GM12864 (cell line): ENCODE data around the gene NUP50.

Source experiments
- DNase-seq: peaks from one replicate; pipeline ENCODE4 v3.0.0-alpha.2; 2011; ENCODE audit warnings: low read depth
- H3K4me3 ChIP-seq: 2 replicates; pipeline ENCODE4 v1.5.1; 2011; ENCODE audit warnings: mild to moderate bottlenecking, low read depth, low read length, control low read depth
- CTCF ChIP-seq: IDR thresholded peaks from 2 replicates; pipeline ENCODE4 v1.5.1; 2011; ENCODE audit warnings: low read depth, mild to moderate bottlenecking, moderate library complexity, low read length, control low read depth, inconsistent platforms; ENCODE audit errors: missing control alignments

Gene NUP50

GRCh38 chr22:45194686-45195085 lies 31.0 kb downstream of the NUP50 start:
- H3K4me3 ChIP-seq, result no peak overlapping the region
- TF ChIP-seq CTCF, result no peak
- no peak for DNase-seq

- no peak overlapping the region for H3K4me3 ChIP-seq
- TF ChIP-seq CTCF, result no peak
- no peak for DNase-seq
These were observed 31.9 kb downstream of the NUP50 start for GRCh38 chr22:45195616-45196015.

GRCh38 chr22:45196308-45196707 lies 32.6 kb downstream of the NUP50 start:
- no peak overlapping the region for H3K4me3 ChIP-seq
- no peak for TF ChIP-seq CTCF
- DNase-seq, result no peak

- TF ChIP-seq CTCF, result no peak
- no peak overlapping the region for H3K4me3 ChIP-seq
- DNase-seq, result no peak
These were observed 33.3 kb downstream of the NUP50 start for GRCh38 chr22:45196926-45197605.

- no peak for TF ChIP-seq CTCF
- no peak for DNase-seq
- no peak overlapping the region for H3K4me3 ChIP-seq
These were observed 34.1 kb downstream of the NUP50 start for GRCh38 chr22:45197606-45198462.

- TF ChIP-seq CTCF, result no peak
- DNase-seq, result no peak
- no peak overlapping the region for H3K4me3 ChIP-seq
These were observed 34.7 kb downstream of the NUP50 start for GRCh38 chr22:45198463-45198795.

- TF ChIP-seq CTCF, result no peak
- DNase-seq, result no peak
- no peak overlapping the region for H3K4me3 ChIP-seq
These were observed 36.0 kb downstream of the NUP50 start for GRCh38 chr22:45199723-45200122.
